ENCODE results near the gene KMT2D.

KMT2D gene

DNA sequence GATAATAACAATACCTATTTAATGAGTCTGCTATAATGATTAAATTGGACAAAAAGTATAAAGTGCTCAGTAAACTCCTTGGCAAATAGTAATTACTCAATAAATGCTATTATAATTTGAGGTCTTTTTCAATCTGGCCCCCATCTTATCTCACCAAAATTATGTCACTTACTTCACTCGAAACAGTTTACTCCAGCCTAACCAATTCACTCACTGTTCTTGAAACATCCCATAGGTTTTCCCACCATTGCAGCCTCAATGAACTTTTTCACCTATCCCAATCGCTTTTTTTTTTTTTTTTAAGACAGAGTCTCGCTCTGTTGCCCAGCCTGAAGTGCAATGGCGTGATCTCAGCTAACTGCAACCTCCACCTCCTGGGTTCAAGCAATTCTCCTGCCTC, 24.6 kb downstream of the KMT2D start:
- DNase-seq (ENCODE audit: low read depth), result no peak

DNA sequence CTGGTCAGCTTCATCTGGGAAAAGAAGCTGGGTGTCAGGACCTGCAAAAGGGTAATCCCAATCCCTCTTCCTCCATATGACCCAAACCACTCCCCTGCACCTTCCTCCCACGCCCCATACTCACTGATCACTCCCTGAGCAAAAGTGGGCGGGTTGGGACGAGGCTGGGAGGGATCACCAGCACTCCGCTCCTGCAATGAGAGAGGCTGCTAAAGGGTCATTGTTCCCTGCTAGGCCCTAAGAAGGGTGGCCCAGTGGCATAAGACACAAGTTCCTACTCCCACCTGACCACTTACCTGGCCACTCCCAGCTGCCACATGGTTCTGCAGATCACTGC, 26.3 kb downstream of the KMT2D start:
- DNase-seq (ENCODE audit: low read depth), result no peak

DNA sequence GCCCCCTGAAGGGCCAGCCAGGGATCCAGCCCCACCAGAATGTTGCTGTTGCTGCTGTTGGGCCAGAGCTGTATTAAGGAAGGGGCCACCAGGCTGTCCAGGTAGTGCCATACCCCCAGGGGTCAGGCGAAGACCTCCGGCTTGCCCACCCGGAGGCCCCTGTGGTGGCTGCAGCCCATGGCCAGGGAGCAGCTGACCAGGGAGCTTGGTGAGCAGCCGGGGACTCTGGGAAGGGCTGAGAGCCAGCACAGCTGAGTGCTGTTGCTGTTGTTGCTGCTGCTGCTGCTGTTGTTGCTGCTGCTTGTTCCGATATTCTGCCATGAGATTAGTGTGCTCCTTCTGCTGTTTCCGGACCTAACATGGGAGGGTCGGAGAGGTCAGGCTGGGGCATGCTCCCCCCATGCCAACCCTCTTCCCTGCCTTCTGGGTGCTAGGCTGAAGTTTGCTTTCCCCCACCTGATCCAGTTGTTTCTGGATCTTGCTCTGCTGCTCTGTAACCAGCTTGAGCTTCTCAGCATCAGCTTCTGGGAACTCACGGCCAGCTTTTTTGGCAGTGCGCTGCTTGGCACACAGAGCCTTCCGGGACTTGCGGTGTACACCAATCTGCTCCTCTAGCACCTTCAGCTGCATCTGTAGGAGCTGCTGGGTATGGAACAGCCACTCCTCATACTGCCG, 26.8 kb downstream of the KMT2D start:
- DNase-seq (ENCODE audit: low read depth), result no peak

DNA sequence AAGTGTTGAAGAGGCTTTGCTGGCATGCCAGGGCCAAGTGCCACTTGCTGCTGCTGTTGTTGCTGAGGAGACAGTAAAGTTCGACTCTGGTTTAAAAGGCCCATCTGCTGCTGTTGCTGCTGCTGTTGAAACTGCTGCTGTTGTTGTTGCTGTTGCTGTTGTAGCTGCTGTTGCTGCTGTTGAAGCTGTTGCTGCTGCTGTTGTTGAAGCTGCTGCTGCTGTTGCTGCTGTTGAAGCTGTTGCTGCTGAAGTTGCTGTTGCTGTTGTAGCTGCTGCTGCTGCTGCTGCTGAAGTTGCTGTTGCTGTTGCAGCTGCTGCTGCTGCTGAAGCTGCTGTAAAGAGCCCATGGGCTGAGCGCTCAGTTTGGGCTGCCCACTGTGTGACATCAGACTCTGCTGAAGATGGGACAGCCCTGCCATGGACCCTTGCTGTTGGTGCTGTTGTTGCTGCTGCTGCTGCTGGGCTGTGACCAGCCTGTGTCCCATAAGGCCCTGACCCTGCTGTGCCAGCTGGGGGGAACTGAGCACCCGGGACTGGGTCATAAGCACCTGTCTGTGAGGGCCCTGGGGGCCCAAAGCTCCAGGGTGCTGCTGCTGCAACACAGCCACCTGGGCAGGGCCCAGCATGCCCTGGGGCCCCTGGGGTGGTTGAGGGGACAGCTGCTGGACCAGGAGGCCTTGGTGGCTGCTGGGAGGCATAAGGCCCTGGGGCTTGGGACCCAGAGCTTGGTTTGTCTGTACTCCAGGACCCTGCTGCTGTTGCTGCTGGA, 27.7 kb downstream of the KMT2D start:
- DNase-seq (ENCODE audit: low read depth), result no peak

DNA sequence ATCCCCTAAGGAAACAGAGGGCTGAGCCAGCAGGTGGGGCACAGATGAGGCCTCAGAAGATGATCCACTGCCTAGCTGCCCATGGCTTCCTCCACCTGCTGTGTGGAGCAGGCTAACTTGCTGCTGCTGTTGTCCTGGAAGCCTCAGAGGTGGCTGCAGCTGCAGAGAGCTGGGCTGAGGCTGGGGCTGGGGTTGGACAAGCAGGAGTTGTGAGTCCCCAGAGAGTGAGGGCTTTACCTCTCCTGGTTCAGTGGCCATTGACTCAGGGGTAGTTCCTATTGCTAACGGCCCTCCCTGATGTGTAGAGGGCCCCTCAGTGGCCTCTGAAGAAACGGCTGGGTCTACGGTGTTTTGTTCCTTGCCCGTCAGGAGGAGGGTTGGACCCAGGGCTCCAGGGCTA, 28.3 kb downstream of the KMT2D start:
- DNase-seq (ENCODE audit: low read depth), result no peak

DNA sequence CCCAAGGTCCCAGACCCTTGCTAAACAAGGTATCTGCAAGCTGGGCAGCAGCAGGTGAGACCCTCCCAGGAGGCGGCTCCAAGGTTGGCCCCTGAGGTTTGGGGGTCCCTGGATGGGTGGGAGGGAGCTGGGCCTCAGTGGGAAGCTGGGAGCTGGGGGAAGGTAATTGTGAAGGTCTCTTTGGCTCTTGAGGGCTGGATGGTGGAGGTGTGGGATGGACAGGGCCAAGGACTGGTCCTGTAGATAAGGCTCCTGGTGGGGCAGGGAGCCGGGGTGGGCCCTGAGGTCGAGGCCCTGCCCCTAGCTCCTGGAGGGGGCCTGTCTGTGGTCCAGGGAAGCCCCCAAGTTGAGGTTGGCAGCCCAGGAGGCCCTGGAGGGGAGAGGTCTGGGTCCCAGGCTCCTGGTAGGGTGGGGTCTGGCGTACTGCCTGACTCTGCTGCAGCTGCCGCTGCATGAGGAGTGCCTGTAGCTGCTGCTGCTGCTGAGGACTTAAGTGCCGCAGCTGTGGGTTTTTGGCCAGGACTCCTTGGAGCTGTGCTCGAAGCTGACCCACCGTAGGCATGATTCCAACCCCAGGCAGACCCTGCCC, 28.9 kb downstream of the KMT2D start:
- no peak for DNase-seq (ENCODE audit: low read depth)

GRCh38 chr12:49030714-49031572, 29.7 kb downstream of the KMT2D start:
- no peak for DNase-seq (ENCODE audit: low read depth)

DNA sequence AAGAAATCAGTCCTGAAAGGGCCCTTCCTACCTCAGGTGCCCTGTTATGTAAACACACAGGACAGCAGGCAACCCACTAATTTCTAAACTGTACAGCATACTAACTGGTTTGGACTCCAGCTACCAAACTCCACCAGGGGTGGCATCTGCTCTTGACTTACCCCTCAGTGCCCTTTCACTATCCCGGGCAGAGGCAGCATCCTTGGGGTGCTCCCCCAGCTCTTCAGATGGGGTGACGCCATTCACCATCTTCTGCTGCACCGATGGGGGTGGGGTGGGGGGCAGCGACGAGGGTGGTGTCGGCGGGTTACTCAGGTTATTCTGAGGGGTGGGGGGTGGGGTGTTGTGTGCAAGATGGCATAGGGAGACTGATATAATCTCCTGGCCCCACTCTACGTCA, 30.5 kb downstream of the KMT2D start:
- no peak for DNase-seq (ENCODE audit: low read depth)

DNA sequence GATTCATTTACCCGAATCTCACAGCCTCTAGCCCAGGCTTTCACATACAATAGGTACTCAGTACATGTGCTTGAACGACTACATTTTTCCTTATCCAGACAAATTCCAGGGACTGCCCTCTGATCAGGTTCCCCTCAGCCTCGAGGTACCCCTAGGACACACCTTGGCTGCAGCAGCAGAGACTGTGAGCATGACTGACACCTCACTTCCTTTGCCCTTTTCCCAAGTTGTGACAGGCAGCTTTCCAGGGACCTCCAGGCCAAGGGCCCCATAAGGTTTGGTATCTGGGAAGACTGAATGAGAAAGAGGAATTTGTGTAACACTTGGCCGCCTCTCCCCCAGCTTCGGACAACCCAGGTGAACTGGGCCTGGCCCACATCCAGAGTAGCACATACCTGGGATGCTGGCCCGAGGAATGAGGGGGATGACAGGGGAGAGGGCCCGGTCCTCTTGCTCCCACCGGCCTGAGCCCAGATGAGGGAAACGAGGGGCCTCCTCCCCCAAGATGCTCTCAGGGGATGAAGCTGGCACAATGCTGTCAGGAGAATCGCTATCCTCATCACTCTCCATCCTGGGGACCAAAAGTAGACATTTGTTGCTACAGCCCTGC, 31.8 kb downstream of the KMT2D start:
- DNase-seq (ENCODE audit: low read depth), result no peak

DNA sequence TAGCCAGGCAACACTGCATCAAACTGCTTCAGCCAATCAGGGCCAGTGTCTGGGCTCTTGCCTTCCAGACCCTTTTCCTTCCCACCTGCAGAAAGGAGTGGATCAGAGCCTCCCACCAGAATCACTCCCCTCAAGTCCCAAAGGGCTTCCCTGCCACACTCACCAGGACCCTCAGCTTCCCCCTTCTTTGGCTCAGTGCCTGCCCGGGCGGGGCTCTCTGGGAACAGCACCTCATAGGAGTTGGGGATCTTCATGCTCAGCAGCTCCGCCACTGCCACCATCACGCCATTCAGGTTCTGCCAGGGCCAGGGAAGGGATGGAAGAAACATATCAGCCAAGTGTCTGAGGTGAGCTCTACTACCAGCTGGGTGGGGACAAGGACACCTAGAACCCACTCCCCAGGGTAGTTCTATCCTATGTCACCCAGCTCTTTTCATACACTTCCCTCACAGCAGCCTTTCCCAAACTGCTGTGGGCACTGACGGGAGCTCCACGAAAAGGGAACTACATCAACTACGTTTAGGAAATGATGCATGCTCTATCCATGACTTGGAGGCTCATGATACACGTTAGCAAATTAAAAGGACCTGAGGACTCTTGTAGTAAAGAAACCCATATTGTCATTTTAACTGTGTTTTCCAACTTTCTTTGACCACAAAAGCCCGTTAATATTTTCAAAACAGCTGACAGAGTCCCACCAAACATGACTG, 32.6 kb downstream of the KMT2D start:
- no peak for DNase-seq (ENCODE audit: low read depth)

DNA sequence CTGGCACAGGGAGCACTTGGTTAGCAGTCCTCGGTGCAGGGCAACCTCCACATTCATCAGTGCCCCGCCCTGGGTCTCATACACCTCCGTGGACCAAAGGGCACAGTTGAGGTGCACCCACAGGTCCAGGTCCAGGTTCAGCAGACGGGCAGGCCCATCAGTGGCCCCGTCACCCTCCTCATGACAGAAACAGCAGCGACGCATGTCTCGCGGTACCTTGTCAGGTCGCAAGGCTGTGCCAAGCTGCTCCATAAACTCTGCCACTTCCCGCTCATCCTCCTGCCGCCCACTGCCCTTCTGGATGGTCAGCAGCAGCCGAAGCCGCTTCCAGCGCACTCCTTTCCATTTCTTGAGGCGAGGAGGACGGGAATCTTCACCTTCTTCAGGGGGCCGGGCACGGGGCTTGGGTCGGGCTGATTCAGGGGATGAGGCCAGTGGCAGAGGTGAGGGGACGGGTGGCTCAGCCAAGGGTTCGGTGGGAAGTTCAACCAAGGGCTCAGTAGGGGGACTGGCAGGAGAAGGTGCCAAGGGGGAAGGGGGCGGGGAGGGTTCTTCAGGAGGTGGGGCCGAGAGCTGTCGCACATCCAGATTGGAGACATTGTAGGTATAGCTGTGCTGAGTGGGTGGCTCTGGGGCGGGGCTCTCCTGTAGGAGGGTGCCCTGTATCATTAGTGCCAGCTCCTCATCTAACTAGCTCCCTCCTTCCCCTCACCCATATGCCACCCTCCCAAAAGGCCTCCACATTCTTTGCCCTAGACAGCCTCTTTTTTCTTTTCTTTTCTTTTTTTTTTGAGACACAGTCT, 33.7 kb downstream of the KMT2D start:
- DNase-seq (ENCODE audit: low read depth), result no peak

DNA sequence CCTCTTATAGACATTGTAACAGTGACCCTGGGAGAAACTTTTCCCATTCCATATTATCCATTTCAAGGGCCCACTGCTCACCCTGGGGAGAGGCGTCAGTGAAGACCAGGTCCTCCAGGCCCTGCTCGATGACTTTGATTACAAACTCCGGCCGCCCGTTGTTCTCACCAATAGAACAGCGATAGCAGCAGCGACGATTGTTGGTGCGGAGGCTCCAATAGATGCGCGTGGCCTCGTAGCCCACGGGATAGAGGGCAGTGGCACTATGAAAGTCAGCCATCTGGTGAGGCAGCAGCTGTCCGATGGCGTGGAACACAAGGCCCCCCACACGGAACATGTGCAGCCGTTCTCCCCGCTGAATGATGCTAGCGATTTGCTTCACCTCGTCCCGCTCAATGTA, 34.5 kb downstream of the KMT2D start:
- DNase-seq (ENCODE audit: low read depth), result no peak

GRCh38 chr12:49025463-49025862, 35.1 kb downstream of the KMT2D start:
- no peak for DNase-seq (ENCODE audit: low read depth)

DNA sequence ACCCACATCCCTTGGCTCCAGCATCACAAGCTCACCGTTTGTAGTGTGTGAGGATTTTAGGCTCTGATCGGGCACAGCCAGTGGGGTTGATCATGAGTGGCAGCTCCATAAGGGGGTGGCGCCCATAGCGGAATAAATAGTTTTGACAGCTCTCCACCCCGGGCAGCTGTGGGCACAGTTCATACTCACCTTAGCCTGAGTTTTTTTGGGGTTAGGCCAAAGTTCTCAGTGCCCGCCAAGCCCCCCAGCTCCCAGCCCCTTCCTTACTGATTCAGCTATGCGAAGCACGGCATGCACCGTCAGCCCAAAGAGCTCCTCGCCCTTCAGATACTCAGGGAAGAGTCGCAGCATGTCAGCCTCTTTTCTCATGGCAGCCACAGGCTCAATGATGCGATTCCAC, 36.1 kb downstream of the KMT2D start:
- DNase-seq (ENCODE audit: low read depth), result no peak

GRCh38 chr12:49023812-49024211, 36.8 kb downstream of the KMT2D start:
- no peak for DNase-seq (ENCODE audit: low read depth)

DNA sequence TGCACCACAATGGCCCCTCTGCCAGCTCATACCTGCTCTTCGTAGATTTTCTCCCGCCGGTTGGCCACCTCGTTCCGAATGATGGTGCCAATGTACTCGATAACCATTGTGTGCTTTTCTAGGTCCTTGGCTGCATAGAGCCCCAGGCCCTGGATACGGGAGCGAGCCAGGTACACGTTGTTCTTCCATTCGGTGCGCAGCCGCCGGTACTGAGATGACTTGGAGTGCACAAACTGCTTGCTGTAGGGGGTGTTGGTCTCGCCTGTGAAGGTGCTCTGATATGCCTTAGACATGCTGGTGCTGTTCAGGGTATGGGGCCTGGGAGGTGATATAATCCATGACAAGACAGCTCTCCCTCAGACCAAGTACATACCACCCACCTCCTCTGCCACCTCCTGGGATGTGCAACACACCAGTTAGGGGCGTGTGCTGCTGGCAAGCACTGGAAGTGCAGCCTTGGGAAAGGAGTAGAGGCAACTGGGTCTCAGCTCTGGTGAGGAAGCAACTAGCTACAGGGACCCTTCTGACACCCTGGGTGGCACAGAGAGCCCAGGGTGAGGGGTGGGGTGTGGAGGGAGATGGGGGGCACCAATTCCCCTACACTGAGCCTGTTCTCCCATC, 37.9 kb downstream of the KMT2D start:
- DNase-seq (ENCODE audit: low read depth), result no peak

GRCh38 chr12:49021292-49021915, 39.2 kb downstream of the KMT2D start:
- DNase-seq (ENCODE audit: low read depth), result no peak

GRCh38 chr12:49020441-49020840, 40.2 kb downstream of the KMT2D start:
- no peak for DNase-seq (ENCODE audit: low read depth)

DNA sequence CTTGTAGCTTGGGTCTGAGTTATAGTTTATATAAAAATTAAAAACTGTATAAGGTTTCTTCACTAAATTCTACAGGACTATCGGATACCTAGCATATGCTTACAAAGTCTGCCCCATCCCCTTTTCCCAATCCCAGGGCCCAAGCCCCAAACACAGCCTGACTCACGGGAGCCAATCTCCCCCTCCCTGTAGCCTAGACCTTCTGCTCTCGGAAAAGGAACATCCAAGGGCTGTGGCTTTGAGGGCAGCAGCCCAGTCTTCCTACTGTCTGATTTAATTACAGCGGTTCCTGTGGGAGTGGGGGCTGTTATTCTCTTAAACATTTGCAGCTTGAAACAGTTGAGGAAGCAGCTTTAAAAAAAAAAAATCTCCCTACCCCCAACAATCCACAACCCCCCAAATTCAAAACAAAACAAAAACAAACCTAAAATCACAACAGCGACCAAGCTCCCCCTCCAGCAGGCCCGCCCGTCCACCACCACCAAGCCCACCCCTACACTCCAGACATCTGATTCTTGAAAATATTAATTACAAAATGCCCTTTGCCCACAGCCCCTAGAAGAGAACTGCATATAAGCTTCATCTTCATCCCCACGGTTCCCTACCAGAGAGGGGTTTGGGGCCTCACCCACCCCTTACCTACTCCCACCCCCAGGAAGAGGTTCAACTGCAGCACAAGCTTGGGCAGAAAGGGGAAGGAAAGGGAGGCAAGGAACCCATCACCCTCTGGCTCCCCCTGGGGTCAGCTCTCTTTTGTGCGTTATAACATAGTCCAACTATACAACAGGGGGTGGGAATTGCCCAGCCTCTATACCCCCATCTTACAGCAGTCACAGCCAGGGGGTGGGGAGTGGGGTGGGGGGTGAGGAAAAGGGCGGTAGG, 40.9 kb downstream of the KMT2D start:
- peak; percentile 69 for DNase-seq (ENCODE audit: low read depth)
